ENCODE results near the gene AFTPH. TPM values are rescaled to one million over a fixed set of nuclear protein-coding genes. Genes with fewer than 3 reads are reported as not detected.

Gene AFTPH
- total RNA-seq, 1 donor from 2014 or later, result 28.9 TPM

- H3K36me3 Mint-ChIP-seq (ENCODE audit: insufficient read depth), result no peaks in the 10 kb centered on the region
- H3K4me1 Mint-ChIP-seq (ENCODE audit: low read depth), result peaks cover 16% of the 10 kb centered on the region
- no peak overlapping the region for H3K4me3 Mint-ChIP-seq (ENCODE audit: low read depth)
- no peak for DNase-seq (ENCODE audit: low spot score, unreplicated experiment)
- TF ChIP-seq CTCF (IDR thresholded peaks at IDR 0.05; ENCODE audit: unreplicated experiment), result no peak
- H3K27me3 Mint-ChIP-seq, result peaks cover 2% of the 10 kb centered on the region
- no peaks in the 10 kb centered on the region for H3K9me3 Mint-ChIP-seq (ENCODE audit: low read depth)
- H3K27ac Mint-ChIP-seq, result no peak overlapping the region
Observed at GRCh38 chr2:64478502-64479230, 45.5 kb upstream of the AFTPH start.

GRCh38 chr2:64479259-64480117 lies 44.6 kb upstream of the AFTPH start:
- Mint-ChIP-seq H3K27ac (peak overlapping the region; percentile 54), H3K4me1 (ENCODE audit: low read depth) (peaks cover 16% of the 10 kb centered on the region), H3K36me3 (ENCODE audit: insufficient read depth) (no peaks in the 10 kb centered on the region), H3K9me3 (ENCODE audit: low read depth) (no peaks in the 10 kb centered on the region), H3K27me3 (peaks cover 2% of the 10 kb centered on the region), H3K4me3 (ENCODE audit: low read depth) (no peak overlapping the region)
- DNase-seq (ENCODE audit: low spot score, unreplicated experiment), result no peak
- TF ChIP-seq CTCF (IDR thresholded peaks at IDR 0.05; ENCODE audit: unreplicated experiment), result no peak

GRCh38 chr2:64481665-64482064 lies 42.5 kb upstream of the AFTPH start:
- Mint-ChIP-seq H3K4me3 (ENCODE audit: low read depth) (no peak overlapping the region), H3K27ac (no peak overlapping the region), H3K9me3 (ENCODE audit: low read depth) (no peaks in the 10 kb centered on the region), H3K4me1 (ENCODE audit: low read depth) (peaks cover 16% of the 10 kb centered on the region), H3K36me3 (ENCODE audit: insufficient read depth) (no peaks in the 10 kb centered on the region), H3K27me3 (peaks cover 10% of the 10 kb centered on the region)
- no peak for DNase-seq (ENCODE audit: low spot score, unreplicated experiment)
- TF ChIP-seq CTCF (IDR thresholded peaks at IDR 0.05; ENCODE audit: unreplicated experiment), result no peak

- no peak for TF ChIP-seq CTCF (IDR thresholded peaks at IDR 0.05; ENCODE audit: unreplicated experiment)
- H3K4me1 Mint-ChIP-seq (ENCODE audit: low read depth), result peaks cover 16% of the 10 kb centered on the region
Observed at GRCh38 chr2:64482243-64482642, 41.9 kb upstream of the AFTPH start.

GRCh38 chr2:64482765-64483504 lies 41.2 kb upstream of the AFTPH start:
- Mint-ChIP-seq H3K4me1 (ENCODE audit: low read depth) (peaks cover 16% of the 10 kb centered on the region), H3K27ac (peak overlapping the region; percentile 13), H3K27me3 (peaks cover 14% of the 10 kb centered on the region), H3K4me3 (ENCODE audit: low read depth) (no peak overlapping the region), H3K9me3 (ENCODE audit: low read depth) (no peaks in the 10 kb centered on the region), H3K36me3 (ENCODE audit: insufficient read depth) (no peaks in the 10 kb centered on the region)
- no peak for TF ChIP-seq CTCF (IDR thresholded peaks at IDR 0.05; ENCODE audit: unreplicated experiment)
- DNase-seq (ENCODE audit: low spot score, unreplicated experiment), result no peak

More at GRCh38 chr2:64482243-64482642, 41.9 kb upstream of the AFTPH start:
- Mint-ChIP-seq H3K27me3 (peaks cover 14% of the 10 kb centered on the region), H3K27ac (no peak overlapping the region), H3K9me3 (ENCODE audit: low read depth) (no peaks in the 10 kb centered on the region), H3K36me3 (ENCODE audit: insufficient read depth) (no peaks in the 10 kb centered on the region), H3K4me3 (ENCODE audit: low read depth) (no peak overlapping the region)
- no peak for DNase-seq (ENCODE audit: low spot score, unreplicated experiment)

All from progenitor cell of endocrine pancreas (in vitro differentiated cells).